GM12872 (cell line): ENCODE data around the gene SHC3.

ENCODE experiments used
- CTCF ChIP-seq: IDR thresholded peaks from 3 replicates; pipeline ENCODE4 v1.5.1; 2011; ENCODE audit warnings: low read depth, mild to moderate bottlenecking, low read length, moderate library complexity; ENCODE audit not compliant: insufficient read depth

Gene SHC3

GRCh38 chr9:89167788-89168187 is 10.8 kb downstream of the SHC3 start:
- no peak for TF ChIP-seq CTCF

- TF ChIP-seq CTCF, result no peak
Observed at GRCh38 chr9:89166852-89167251, 11.8 kb downstream of the SHC3 start.

- TF ChIP-seq CTCF, result no peak
Observed at GRCh38 chr9:89165880-89166279, 12.7 kb downstream of the SHC3 start.

- TF ChIP-seq CTCF, result no peak
Observed at GRCh38 chr9:89165341-89165740, 13.3 kb downstream of the SHC3 start.

GRCh38 chr9:89161221-89161620 is 17.4 kb downstream of the SHC3 start:
- TF ChIP-seq CTCF, result no peak

- no peak for TF ChIP-seq CTCF
Observed at GRCh38 chr9:89160806-89161205, 17.8 kb downstream of the SHC3 start.

GRCh38 chr9:89154651-89155336 is 23.8 kb downstream of the SHC3 start:
- no peak for TF ChIP-seq CTCF

- TF ChIP-seq CTCF, result no peak
Observed at GRCh38 chr9:89154218-89154617, 24.4 kb downstream of the SHC3 start.
